Fibroblast of lung (primary cell): ENCODE data around the gene CYB561D2. TPM values are rescaled to one million over a fixed set of nuclear protein-coding genes. Genes with fewer than 3 reads are reported as not detected.

Source experiments
- DNase-seq, 2 donors: peaks; one replicate each; pipeline versions ENCODE4 v3.0.0 to v3.0.0-alpha.2; 2010; ENCODE audit warnings: low read depth in 2 of 2
- H2AFZ ChIP-seq: 2 replicates; pipeline ENCODE4 v1.5.1; 2012; ENCODE audit warnings: low read length, control low read depth, inconsistent platforms
- H3K27ac ChIP-seq: 2 replicates; pipeline ENCODE4 v1.5.1; 2011; ENCODE audit warnings: low read length, control low read depth; ENCODE audit not compliant: insufficient read depth
- H3K27me3 ChIP-seq: 2 replicates; pipeline ENCODE4 v1.5.1; 2011; ENCODE audit warnings: mild to moderate bottlenecking, low read length; ENCODE audit not compliant: control insufficient read depth, insufficient read depth
- H3K36me3 ChIP-seq: 2 replicates; pipeline ENCODE4 v1.5.1; 2011; ENCODE audit warnings: low read length; ENCODE audit not compliant: control insufficient read depth, insufficient read depth
- H3K4me1 ChIP-seq: 2 replicates; pipeline ENCODE4 v1.5.1; 2011; ENCODE audit warnings: low read length; ENCODE audit not compliant: control insufficient read depth, insufficient read depth; ENCODE audit errors: extremely low read depth
- H3K4me2 ChIP-seq: 2 replicates; pipeline ENCODE4 v1.5.1; 2011; ENCODE audit warnings: low read length, control low read depth; ENCODE audit not compliant: insufficient read depth; ENCODE audit errors: extremely low read depth
- H3K4me3 ChIP-seq, 4 experiments: fragments of 200-600 bp in 1 of 4; sonication (generic) in 1 of 4; replicated peaks in 1 of 4; 2 replicates each; pipeline ENCODE4 v1.5.1; 2011 to 2016; ENCODE audit warnings: low read length in 4 of 4, low read depth in 3 of 4, mild to moderate bottlenecking in 3 of 4, control low read depth in 2 of 4, inconsistent platforms in 1 of 4, mixed read lengths in 1 of 4; ENCODE audit not compliant: insufficient read depth in 1 of 4; ENCODE audit errors: control extremely low read depth in 1 of 4
- H3K79me2 ChIP-seq: 2 replicates; pipeline ENCODE4 v1.5.1; 2012; ENCODE audit warnings: mild to moderate bottlenecking, low read length, inconsistent platforms; ENCODE audit not compliant: control insufficient read depth, insufficient read depth
- H3K9ac ChIP-seq: 2 replicates; pipeline ENCODE4 v1.5.1; 2011; ENCODE audit warnings: mild to moderate bottlenecking, low read length, control low read depth; ENCODE audit not compliant: insufficient read depth
- H3K9me3 ChIP-seq: 2 replicates; pipeline ENCODE4 v1.5.1; 2012; ENCODE audit warnings: low read depth, low read length; ENCODE audit not compliant: control insufficient read depth, insufficient read depth
- H4K20me1 ChIP-seq: 2 replicates; pipeline ENCODE4 v1.5.1; 2011; ENCODE audit warnings: low read length; ENCODE audit not compliant: control insufficient read depth, insufficient read depth; ENCODE audit errors: extremely low read depth
- EZH2 ChIP-seq: IDR thresholded peaks from 2 replicates; pipeline ENCODE4 v1.5.1; 2012; ENCODE audit warnings: low read length, control low read depth, mild to moderate bottlenecking; ENCODE audit errors: missing control alignments
- polyA plus RNA-seq, 2 donors: library from polyadenylated mRNA; depleted of rRNA in 1 of 2; stranded (reverse) in 1 of 2; unstranded in 1 of 2; fragments of >200 nt; gene quantifications; 2 replicates each; pipeline ENCODE4 v1.2.1, GENCODE V29; 2011 to 2012; ENCODE audit warnings: missing spikeins in 1 of 2
- total RNA-seq: library from RNA; depleted of rRNA; stranded (reverse); fragments of >200 nt; gene quantifications from 2 replicates; pipeline ENCODE4 v1.2.1, GENCODE V29; 2014
- TF ChIP-seq, protein P1 (sequence below), 2 donors: IDR thresholded peaks in 1 of 2; conservative IDR thresholded peaks in 1 of 2; 1 replicate in 1 of 2; 2 replicates in 1 of 2; pipeline ENCODE4 v1.5.1; 2011 to 2012; ENCODE audit warnings: low read length in 2 of 2, control low read depth in 1 of 2, inconsistent platforms in 1 of 2, low read depth in 1 of 2, mild to moderate bottlenecking in 1 of 2

Gene CYB561D2
- total and polyA plus RNA-seq, 2 donors (not counting 1 experiment from before 2014, with no cell fraction given) = 16.4 to 28.6 TPM

DNA sequence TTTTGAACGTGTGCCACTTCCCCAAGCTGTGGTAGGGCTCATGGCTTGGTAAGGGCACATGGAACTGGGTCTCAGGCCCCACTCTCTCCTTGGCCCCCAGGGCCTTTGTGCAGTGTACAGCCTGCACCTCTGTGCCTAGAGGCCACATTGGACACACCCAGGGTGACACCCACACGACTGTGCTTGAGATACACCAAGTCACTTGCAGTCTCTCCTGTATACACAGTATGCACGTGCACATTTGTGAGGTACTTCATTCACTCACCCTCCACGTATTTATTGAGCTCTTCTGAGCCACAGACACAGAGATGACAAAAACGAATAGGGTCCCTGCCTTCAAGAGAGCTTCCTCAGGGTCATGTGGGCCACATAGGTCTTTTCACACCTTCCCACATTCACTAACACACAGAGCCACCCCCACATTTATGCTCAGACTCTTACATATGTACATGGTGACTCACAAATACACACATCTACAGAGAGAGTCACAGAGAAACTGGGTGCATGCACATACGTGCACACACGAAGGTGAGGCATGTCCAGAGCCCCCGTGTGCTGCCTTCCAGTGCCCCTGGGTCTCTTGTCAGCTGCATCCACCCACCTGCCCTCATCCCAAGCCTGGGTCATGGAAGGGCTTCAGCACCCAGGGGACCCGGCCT, 18.5 kb downstream of the CYB561D2 start:
- no peak overlapping the region for H3K4me2 ChIP-seq
- no peaks in the 10 kb centered on the region for H3K9me3 ChIP-seq
- H3K79me2 ChIP-seq = no peaks in the 10 kb centered on the region
- H3K27me3 ChIP-seq = peaks cover 3% of the 10 kb centered on the region
- no peaks in the 10 kb centered on the region for H3K36me3 ChIP-seq
- H3K27ac ChIP-seq = no peak overlapping the region
- no peak overlapping the region for H2AFZ ChIP-seq
- no peak overlapping the region for H3K9ac ChIP-seq
- no peak overlapping the region for H3K4me3 ChIP-seq
- DNase-seq = no peak
- H4K20me1 ChIP-seq = no peaks in the 10 kb centered on the region
- H3K4me1 ChIP-seq = peaks cover 3% of the 10 kb centered on the region
- TF ChIP-seq, protein P1, sequence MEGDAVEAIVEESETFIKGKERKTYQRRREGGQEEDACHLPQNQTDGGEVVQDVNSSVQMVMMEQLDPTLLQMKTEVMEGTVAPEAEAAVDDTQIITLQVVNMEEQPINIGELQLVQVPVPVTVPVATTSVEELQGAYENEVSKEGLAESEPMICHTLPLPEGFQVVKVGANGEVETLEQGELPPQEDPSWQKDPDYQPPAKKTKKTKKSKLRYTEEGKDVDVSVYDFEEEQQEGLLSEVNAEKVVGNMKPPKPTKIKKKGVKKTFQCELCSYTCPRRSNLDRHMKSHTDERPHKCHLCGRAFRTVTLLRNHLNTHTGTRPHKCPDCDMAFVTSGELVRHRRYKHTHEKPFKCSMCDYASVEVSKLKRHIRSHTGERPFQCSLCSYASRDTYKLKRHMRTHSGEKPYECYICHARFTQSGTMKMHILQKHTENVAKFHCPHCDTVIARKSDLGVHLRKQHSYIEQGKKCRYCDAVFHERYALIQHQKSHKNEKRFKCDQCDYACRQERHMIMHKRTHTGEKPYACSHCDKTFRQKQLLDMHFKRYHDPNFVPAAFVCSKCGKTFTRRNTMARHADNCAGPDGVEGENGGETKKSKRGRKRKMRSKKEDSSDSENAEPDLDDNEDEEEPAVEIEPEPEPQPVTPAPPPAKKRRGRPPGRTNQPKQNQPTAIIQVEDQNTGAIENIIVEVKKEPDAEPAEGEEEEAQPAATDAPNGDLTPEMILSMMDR (conservative IDR thresholded peaks at IDR 0.05 in 1 of 2, IDR thresholded peaks at IDR 0.05 in 1 of 2; ENCODE audit: low read depth in 1 of 2, low read length in 2 of 2) = no peak
- no peak for TF ChIP-seq EZH2

DNA sequence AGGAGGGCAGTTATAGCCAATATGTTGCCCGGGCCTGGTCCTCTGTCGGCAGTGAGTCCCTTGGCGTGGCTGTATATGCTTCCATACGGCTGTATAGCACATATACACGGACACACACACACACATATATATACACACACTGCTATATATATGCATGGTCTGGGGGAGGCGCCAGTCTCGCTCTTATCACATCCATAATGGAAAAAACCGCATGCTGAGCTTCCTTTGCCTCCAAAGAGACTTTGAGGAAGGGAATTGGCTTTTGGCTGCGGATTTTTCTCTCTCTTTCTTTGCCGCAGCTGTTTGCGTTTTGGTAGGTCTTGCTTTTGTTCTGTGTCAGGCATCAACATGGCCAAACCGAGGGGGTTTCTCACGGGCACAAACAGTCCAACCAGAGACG, 19.9 kb downstream of the CYB561D2 start:
- H3K36me3 ChIP-seq = no peaks in the 10 kb centered on the region
- no peaks in the 10 kb centered on the region for H3K4me1 ChIP-seq
- H3K27me3 ChIP-seq = peaks cover 3% of the 10 kb centered on the region
- TF ChIP-seq, protein P1 (conservative IDR thresholded peaks at IDR 0.05 in 1 of 2, IDR thresholded peaks at IDR 0.05 in 1 of 2; ENCODE audit: low read depth in 1 of 2, low read length in 2 of 2) = peak in 1 of 2 donors; percentile 36
- no peak for TF ChIP-seq EZH2
- no peaks in the 10 kb centered on the region for H4K20me1 ChIP-seq
- H3K9me3 ChIP-seq = no peaks in the 10 kb centered on the region
- H3K4me2 ChIP-seq = no peak overlapping the region
- no peak overlapping the region for H3K27ac ChIP-seq
- no peaks in the 10 kb centered on the region for H3K79me2 ChIP-seq
- no peak overlapping the region for H3K4me3 ChIP-seq
- peak in 1 of 2 donors; percentile 52 for DNase-seq
- H3K9ac ChIP-seq = no peak overlapping the region
- no peak overlapping the region for H2AFZ ChIP-seq

DNA sequence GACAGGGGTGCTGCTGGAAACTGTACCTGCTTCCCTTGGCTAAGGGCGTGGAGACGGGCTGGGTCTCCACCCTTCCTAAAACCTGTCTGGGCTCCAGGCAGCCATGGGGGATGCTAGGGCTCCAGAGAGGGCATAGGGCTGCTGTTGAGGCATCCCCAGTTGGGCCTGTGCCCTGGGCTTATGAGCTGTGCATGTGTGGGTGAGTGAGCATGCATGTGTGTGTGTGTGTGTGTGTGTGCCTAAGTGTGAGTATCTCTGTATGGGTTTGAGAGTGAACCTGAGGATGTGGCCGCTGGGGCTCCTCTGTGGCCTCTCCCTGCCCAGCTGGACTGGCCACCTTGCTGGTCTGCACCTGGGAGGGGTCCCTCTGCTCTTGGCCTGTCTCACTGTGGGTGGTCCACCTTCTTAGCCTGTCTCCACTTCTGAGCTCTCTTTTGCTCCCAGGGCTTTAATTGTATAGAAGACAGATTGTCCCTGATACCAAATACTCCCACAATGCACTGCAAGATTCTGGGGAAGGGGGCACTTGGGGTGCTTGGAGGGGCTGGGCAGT, 20.5 kb downstream of the CYB561D2 start:
- Histone ChIP-seq H3K4me3 (no peak overlapping the region), H3K4me2 (no peak overlapping the region), H4K20me1 (no peaks in the 10 kb centered on the region), H3K79me2 (no peaks in the 10 kb centered on the region), H3K9me3 (no peaks in the 10 kb centered on the region), H2AFZ (no peak overlapping the region), H3K4me1 (no peaks in the 10 kb centered on the region), H3K36me3 (no peaks in the 10 kb centered on the region), H3K27ac (no peak overlapping the region), H3K9ac (no peak overlapping the region), H3K27me3 (peaks cover 3% of the 10 kb centered on the region)
- no peak for TF ChIP-seq EZH2
- TF ChIP-seq, protein P1 (conservative IDR thresholded peaks at IDR 0.05 in 1 of 2, IDR thresholded peaks at IDR 0.05 in 1 of 2; ENCODE audit: low read depth in 1 of 2, low read length in 2 of 2) = no peak
- DNase-seq = peak in 1 of 2 donors; percentile 24
